Fibroblast of lung (primary cell): Measurements from ENCODE around the gene OR4D11.

Source experiments
- EZH2 ChIP-seq: IDR thresholded peaks from 2 replicates; pipeline ENCODE4 v1.5.1; 2012; ENCODE audit warnings: low read length, control low read depth, mild to moderate bottlenecking; ENCODE audit errors: missing control alignments
- TF ChIP-seq, protein P1 (sequence below), 2 donors: IDR thresholded peaks in 1 of 2; conservative IDR thresholded peaks in 1 of 2; 1 replicate in 1 of 2; 2 replicates in 1 of 2; pipeline ENCODE4 v1.5.1; 2011 to 2012; ENCODE audit warnings: low read length in 2 of 2, control low read depth in 1 of 2, inconsistent platforms in 1 of 2, low read depth in 1 of 2, mild to moderate bottlenecking in 1 of 2

DNA sequence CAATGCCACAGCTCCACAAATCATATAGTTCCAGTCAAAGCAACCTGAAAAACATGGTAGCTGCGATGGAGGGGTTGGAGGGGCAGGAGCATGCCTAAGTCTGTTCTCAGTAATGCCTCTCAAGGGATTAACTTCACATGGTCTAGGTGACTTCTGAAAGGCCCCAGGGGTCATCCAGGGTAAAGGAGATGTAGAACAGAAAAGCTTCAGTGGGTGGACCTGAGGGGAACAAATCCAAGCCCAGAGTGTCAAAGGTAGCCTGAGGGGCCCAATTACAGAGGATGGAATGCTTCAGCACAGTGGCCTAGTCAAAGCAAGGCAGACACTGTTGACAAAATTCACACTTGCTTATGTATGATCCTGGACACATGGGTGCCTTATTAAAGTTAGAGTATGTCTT, 31.3 kb downstream of the OR4D11 start:
- TF ChIP-seq, protein P1, sequence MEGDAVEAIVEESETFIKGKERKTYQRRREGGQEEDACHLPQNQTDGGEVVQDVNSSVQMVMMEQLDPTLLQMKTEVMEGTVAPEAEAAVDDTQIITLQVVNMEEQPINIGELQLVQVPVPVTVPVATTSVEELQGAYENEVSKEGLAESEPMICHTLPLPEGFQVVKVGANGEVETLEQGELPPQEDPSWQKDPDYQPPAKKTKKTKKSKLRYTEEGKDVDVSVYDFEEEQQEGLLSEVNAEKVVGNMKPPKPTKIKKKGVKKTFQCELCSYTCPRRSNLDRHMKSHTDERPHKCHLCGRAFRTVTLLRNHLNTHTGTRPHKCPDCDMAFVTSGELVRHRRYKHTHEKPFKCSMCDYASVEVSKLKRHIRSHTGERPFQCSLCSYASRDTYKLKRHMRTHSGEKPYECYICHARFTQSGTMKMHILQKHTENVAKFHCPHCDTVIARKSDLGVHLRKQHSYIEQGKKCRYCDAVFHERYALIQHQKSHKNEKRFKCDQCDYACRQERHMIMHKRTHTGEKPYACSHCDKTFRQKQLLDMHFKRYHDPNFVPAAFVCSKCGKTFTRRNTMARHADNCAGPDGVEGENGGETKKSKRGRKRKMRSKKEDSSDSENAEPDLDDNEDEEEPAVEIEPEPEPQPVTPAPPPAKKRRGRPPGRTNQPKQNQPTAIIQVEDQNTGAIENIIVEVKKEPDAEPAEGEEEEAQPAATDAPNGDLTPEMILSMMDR (conservative IDR thresholded peaks at IDR 0.05 in 1 of 2, IDR thresholded peaks at IDR 0.05 in 1 of 2; ENCODE audit: low read depth in 1 of 2, low read length in 2 of 2), result no peak
- TF ChIP-seq EZH2, result no peak
